Astrocyte (in vitro differentiated cells and primary cell): Measurements from ENCODE around the gene HYLS1. TPM values are rescaled to one million over a fixed set of nuclear protein-coding genes. Genes with fewer than 3 reads are reported as not detected.

ENCODE experiments used
- DNase-seq: peaks from one replicate; pipeline ENCODE4 v3.0.0-alpha.2; 2010; ENCODE audit warnings: low read depth
- FAIRE-seq: peaks from 2 replicates; lab custom pipeline; 2011; peaks lifted over from hg19 to GRCh38; lab: Jason Lieb, UNC
- H2AFZ ChIP-seq: 2 replicates; pipeline ENCODE4 v1.6.0; 2012; ENCODE audit warnings: low read depth, low read length, inconsistent platforms
- H3K27ac ChIP-seq: 2 replicates; pipeline ENCODE4 v1.5.1; 2011; ENCODE audit warnings: low read depth, low read length, inconsistent platforms
- H3K27me3 ChIP-seq: 2 replicates; pipeline ENCODE4 v1.6.0; 2011; ENCODE audit warnings: low read length, inconsistent platforms; ENCODE audit not compliant: insufficient read depth
- H3K36me3 ChIP-seq: 2 replicates; pipeline ENCODE4 v1.5.1; 2011; ENCODE audit warnings: low read length, inconsistent platforms; ENCODE audit not compliant: insufficient read depth
- H3K4me1 ChIP-seq: 2 replicates; pipeline ENCODE4 v1.5.1; 2011; ENCODE audit warnings: low read length, inconsistent platforms; ENCODE audit not compliant: insufficient read depth
- H3K4me2 ChIP-seq: 2 replicates; pipeline ENCODE4 v1.6.0; 2012; ENCODE audit warnings: low read length, inconsistent platforms
- H3K4me3 ChIP-seq: 2 replicates; pipeline ENCODE4 v1.5.1; 2011; ENCODE audit warnings: low read depth, mild to moderate bottlenecking, low read length, inconsistent platforms; ENCODE audit not compliant: insufficient read depth
- H3K79me2 ChIP-seq: 2 replicates; pipeline ENCODE4 v1.6.0; 2012; ENCODE audit warnings: mild to moderate bottlenecking, low read length, inconsistent platforms; ENCODE audit not compliant: insufficient read depth
- H3K9ac ChIP-seq: 2 replicates; pipeline ENCODE4 v1.6.0; 2012; ENCODE audit warnings: mild to moderate bottlenecking, low read length, inconsistent platforms
- H3K9me3 ChIP-seq: 2 replicates; pipeline ENCODE4 v1.5.1; 2012; ENCODE audit warnings: low read depth, mild to moderate bottlenecking, low read length, inconsistent platforms; ENCODE audit not compliant: insufficient read depth
- H4K20me1 ChIP-seq: 2 replicates; pipeline ENCODE4 v1.6.0; 2012; ENCODE audit warnings: low read length, inconsistent platforms; ENCODE audit not compliant: insufficient read depth
- H3K27ac Mint-ChIP-seq: one replicate; pipeline ENCODE4 v1.8.0; 2021; ENCODE audit warnings: mild to moderate bottlenecking, mixed read lengths; ENCODE audit not compliant: unreplicated experiment
- H3K27me3 Mint-ChIP-seq: one replicate; pipeline ENCODE4 v1.8.0; 2021; ENCODE audit warnings: low read depth, mixed read lengths; ENCODE audit not compliant: unreplicated experiment
- H3K36me3 Mint-ChIP-seq: one replicate; pipeline ENCODE4 v1.8.0; 2021; ENCODE audit warnings: low read depth, mixed read lengths; ENCODE audit not compliant: unreplicated experiment
- H3K4me1 Mint-ChIP-seq: one replicate; pipeline ENCODE4 v1.8.0; 2021; ENCODE audit warnings: low read depth, mixed read lengths; ENCODE audit not compliant: unreplicated experiment
- H3K4me3 Mint-ChIP-seq: one replicate; pipeline ENCODE4 v1.8.0; 2021; ENCODE audit warnings: mild to moderate bottlenecking, moderate library complexity, mixed read lengths; ENCODE audit not compliant: unreplicated experiment
- H3K9me3 Mint-ChIP-seq: one replicate; pipeline ENCODE4 v1.8.0; 2021; ENCODE audit warnings: mild to moderate bottlenecking, mixed read lengths; ENCODE audit not compliant: unreplicated experiment
- EZH2 ChIP-seq: IDR thresholded peaks from 2 replicates; pipeline ENCODE4 v1.6.1; 2012; ENCODE audit warnings: mild to moderate bottlenecking, low read length, inconsistent platforms; ENCODE audit not compliant: insufficient read depth
- total RNA-seq: library from RNA; stranded (reverse); gene quantifications from 2 replicates; pipeline ENCODE4 v1.2.1, GENCODE V29; 2021
- TF ChIP-seq, protein P1 (sequence below): IDR thresholded peaks from 2 replicates; pipeline ENCODE4 v1.5.1; 2011; ENCODE audit warnings: low read depth, mild to moderate bottlenecking, inconsistent platforms, low read length, moderate library complexity; ENCODE audit not compliant: insufficient read depth

Gene HYLS1
- total RNA-seq, 1 donor from 2014 or later, result 3.2 TPM

- Mint-ChIP-seq H3K4me1 (no peaks in the 10 kb centered on the region), H3K36me3 (no peaks in the 10 kb centered on the region), H3K4me3 (no peak overlapping the region), H3K27ac (no peak overlapping the region), H3K9me3 (no peaks in the 10 kb centered on the region), H3K27me3 (peaks cover 21% of the 10 kb centered on the region)
- H3K36me3 ChIP-seq, result no peaks in the 10 kb centered on the region
- peaks cover 2% of the 10 kb centered on the region for H3K27me3 ChIP-seq
- H3K9me3 ChIP-seq, result no peaks in the 10 kb centered on the region
- no peak for TF ChIP-seq EZH2
- H3K79me2 ChIP-seq, result no peaks in the 10 kb centered on the region
- DNase-seq, result no peak
- no peaks in the 10 kb centered on the region for H4K20me1 ChIP-seq
- no peaks in the 10 kb centered on the region for H3K4me1 ChIP-seq
- no peak overlapping the region for H2AFZ ChIP-seq
- no peak overlapping the region for H3K27ac ChIP-seq
- FAIRE-seq, result no peak
- no peak overlapping the region for H3K4me3 ChIP-seq
- no peak overlapping the region for H3K4me2 ChIP-seq
- no peak overlapping the region for H3K9ac ChIP-seq
Observed at GRCh38 chr11:125943661-125944349, 56.3 kb downstream of the HYLS1 start.

- no peaks in the 10 kb centered on the region for H3K4me1 Mint-ChIP-seq
- Histone ChIP-seq H3K27ac (no peak overlapping the region), H3K27me3 (peaks cover 2% of the 10 kb centered on the region), H3K36me3 (no peaks in the 10 kb centered on the region), H3K4me2 (no peak overlapping the region), H3K9me3 (no peaks in the 10 kb centered on the region), H3K79me2 (no peaks in the 10 kb centered on the region), H4K20me1 (no peaks in the 10 kb centered on the region), H2AFZ (no peak overlapping the region), H3K4me1 (no peaks in the 10 kb centered on the region), H3K4me3 (no peak overlapping the region), H3K9ac (no peak overlapping the region)
- no peaks in the 10 kb centered on the region for H3K36me3 Mint-ChIP-seq
- H3K27me3 Mint-ChIP-seq, result peaks cover 23% of the 10 kb centered on the region
- no peak for TF ChIP-seq EZH2
- TF ChIP-seq, protein P1, sequence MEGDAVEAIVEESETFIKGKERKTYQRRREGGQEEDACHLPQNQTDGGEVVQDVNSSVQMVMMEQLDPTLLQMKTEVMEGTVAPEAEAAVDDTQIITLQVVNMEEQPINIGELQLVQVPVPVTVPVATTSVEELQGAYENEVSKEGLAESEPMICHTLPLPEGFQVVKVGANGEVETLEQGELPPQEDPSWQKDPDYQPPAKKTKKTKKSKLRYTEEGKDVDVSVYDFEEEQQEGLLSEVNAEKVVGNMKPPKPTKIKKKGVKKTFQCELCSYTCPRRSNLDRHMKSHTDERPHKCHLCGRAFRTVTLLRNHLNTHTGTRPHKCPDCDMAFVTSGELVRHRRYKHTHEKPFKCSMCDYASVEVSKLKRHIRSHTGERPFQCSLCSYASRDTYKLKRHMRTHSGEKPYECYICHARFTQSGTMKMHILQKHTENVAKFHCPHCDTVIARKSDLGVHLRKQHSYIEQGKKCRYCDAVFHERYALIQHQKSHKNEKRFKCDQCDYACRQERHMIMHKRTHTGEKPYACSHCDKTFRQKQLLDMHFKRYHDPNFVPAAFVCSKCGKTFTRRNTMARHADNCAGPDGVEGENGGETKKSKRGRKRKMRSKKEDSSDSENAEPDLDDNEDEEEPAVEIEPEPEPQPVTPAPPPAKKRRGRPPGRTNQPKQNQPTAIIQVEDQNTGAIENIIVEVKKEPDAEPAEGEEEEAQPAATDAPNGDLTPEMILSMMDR, result no peak
- FAIRE-seq, result no peak
- no peak for DNase-seq
- no peak overlapping the region for H3K4me3 Mint-ChIP-seq
- no peak overlapping the region for H3K27ac Mint-ChIP-seq
- H3K9me3 Mint-ChIP-seq, result no peaks in the 10 kb centered on the region
Observed at GRCh38 chr11:125944350-125945010, 57.0 kb downstream of the HYLS1 start.

DNA sequence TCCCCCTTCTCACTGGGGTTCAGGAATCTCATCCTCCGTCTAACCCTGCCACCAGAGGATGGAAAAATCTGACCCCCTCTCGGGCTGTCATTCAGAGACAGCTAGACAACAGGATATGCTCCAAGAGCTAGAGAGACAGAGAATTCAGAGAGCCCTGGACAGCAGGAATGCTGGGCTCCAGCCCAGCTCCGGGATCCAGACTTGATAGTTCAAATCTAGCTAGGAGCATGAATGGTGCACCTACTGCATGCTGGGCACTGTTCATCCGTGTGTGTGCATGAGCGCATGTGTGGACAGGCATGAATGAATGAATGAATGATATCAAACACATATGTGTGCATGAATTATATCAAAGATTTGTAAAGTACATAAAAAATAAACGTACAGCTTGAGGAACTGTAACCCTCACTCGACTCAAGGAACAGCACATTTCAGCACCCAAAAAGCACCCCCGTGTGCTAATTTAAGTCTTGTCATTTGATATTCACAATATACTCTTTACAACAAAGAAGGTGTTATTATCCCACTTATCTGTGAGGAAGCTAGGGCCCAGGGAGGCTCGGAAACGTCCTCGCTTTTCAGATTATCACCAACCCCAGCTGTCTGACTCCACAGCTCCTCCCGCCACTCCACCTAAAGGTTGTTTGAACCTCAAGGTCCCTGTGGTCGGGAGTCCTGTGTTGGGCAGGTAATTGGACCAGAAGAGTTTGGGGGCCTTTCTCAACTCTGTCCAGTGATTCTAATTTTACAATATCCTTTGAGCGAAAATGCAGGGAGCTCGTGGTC lies 57.7 kb downstream of the HYLS1 start:
- no peaks in the 10 kb centered on the region for H3K36me3 ChIP-seq
- H3K4me3 ChIP-seq, result no peak overlapping the region
- DNase-seq (no peak), FAIRE-seq (no peak)
- no peak overlapping the region for H3K4me3 Mint-ChIP-seq
- no peak overlapping the region for H3K27ac ChIP-seq
- no peaks in the 10 kb centered on the region for H4K20me1 ChIP-seq
- H3K9me3 ChIP-seq, result no peaks in the 10 kb centered on the region
- TF ChIP-seq EZH2, result no peak
- TF ChIP-seq, protein P1, result no peak
- H3K4me1 Mint-ChIP-seq, result no peaks in the 10 kb centered on the region
- H2AFZ ChIP-seq, result no peak overlapping the region
- H3K9me3 Mint-ChIP-seq, result no peaks in the 10 kb centered on the region
- H3K36me3 Mint-ChIP-seq, result no peaks in the 10 kb centered on the region
- H3K4me1 ChIP-seq, result no peaks in the 10 kb centered on the region
- H3K79me2 ChIP-seq, result no peaks in the 10 kb centered on the region
- H3K9ac ChIP-seq, result no peak overlapping the region
- peaks cover 22% of the 10 kb centered on the region for H3K27me3 Mint-ChIP-seq
- no peak overlapping the region for H3K27ac Mint-ChIP-seq
- H3K27me3 ChIP-seq, result peaks cover 2% of the 10 kb centered on the region
- H3K4me2 ChIP-seq, result no peak overlapping the region
